GM12878 (cell line): ENCODE results near the gene CUEDC1. TPM values are rescaled to one million over a fixed set of nuclear protein-coding genes. Genes with fewer than 3 reads are reported as not detected.

Experiments
- ATF2 ChIP-seq: IDR thresholded peaks from 2 replicates; pipeline ENCODE4 v1.6.1; 2012; ENCODE audit warnings: low read length, inconsistent platforms
- ATF7 ChIP-seq: fragments of 450-650 bp; IDR thresholded peaks from 2 replicates; pipeline ENCODE4 v1.6.1; 2016; ENCODE audit warnings: low read depth, mild to moderate bottlenecking
- CHD2 ChIP-seq: IDR thresholded peaks from 2 replicates; pipeline ENCODE4 v1.6.1; 2011; ENCODE audit warnings: low read depth, low read length, improper control_type of control experiment, borderline replicate concordance
- E4F1 ChIP-seq: fragments of 450-650 bp; IDR thresholded peaks from 2 replicates; pipeline ENCODE4 v1.6.1; 2018; ENCODE audit warnings: borderline replicate concordance, mild to moderate bottlenecking; ENCODE audit not compliant: partially characterized antibody
- EED ChIP-seq: sonication (generic); IDR thresholded peaks from 2 replicates; pipeline ENCODE4 v1.6.1; 2016; ENCODE audit warnings: antibody characterized with exemption, low read depth
- ELK1 ChIP-seq: IDR thresholded peaks from 2 replicates; pipeline ENCODE4 v1.6.1; 2012; ENCODE audit warnings: low read depth, low read length, improper control_type of control experiment
- GABPA ChIP-seq: IDR thresholded peaks from 2 replicates; pipeline ENCODE4 v1.6.1; 2014; ENCODE audit warnings: antibody characterized with exemption, low read depth, mild to moderate bottlenecking, inconsistent platforms
- GATAD2B ChIP-seq: fragments of 450-650 bp; conservative IDR thresholded peaks from 2 replicates; pipeline ENCODE4 v1.6.1; 2017; ENCODE audit warnings: low read depth, mild to moderate bottlenecking, moderate library complexity
- HDGF ChIP-seq: fragments of 450-650 bp; IDR thresholded peaks from 2 replicates; pipeline ENCODE4 v1.6.1; 2016; ENCODE audit warnings: antibody characterized with exemption
- IKZF1 ChIP-seq: fragments of 450-650 bp; conservative IDR thresholded peaks from 2 replicates; pipeline ENCODE4 v1.6.1; 2017; ENCODE audit warnings: antibody characterized with exemption, mild to moderate bottlenecking
- KAT2A ChIP-seq: conservative IDR thresholded peaks from 2 replicates; pipeline ENCODE4 v1.6.1; 2011; ENCODE audit warnings: low read depth, low read length; ENCODE audit not compliant: control insufficient read depth
- KLF5 ChIP-seq: fragments of 450-650 bp; IDR thresholded peaks from 2 replicates; pipeline ENCODE4 v1.6.1; 2014; ENCODE audit warnings: mild to moderate bottlenecking; ENCODE audit not compliant: partially characterized antibody
- MEF2A ChIP-seq: IDR thresholded peaks from 2 replicates; pipeline ENCODE4 v1.6.1; 2011; ENCODE audit warnings: low read depth, mild to moderate bottlenecking, low read length, moderate library complexity; ENCODE audit not compliant: insufficient read depth
- MEF2B ChIP-seq: fragments of 450-650 bp; IDR thresholded peaks from 2 replicates; pipeline ENCODE4 v1.6.1; 2018; ENCODE audit warnings: mild to moderate bottlenecking, moderate library complexity; ENCODE audit not compliant: partially characterized antibody, poor library complexity, severe bottlenecking
- NKRF ChIP-seq: fragments of 450-650 bp; conservative IDR thresholded peaks from 2 replicates; pipeline ENCODE4 v1.6.1; 2017; ENCODE audit warnings: mild to moderate bottlenecking, moderate library complexity
- NR2F1 ChIP-seq: fragments of 450-650 bp; conservative IDR thresholded peaks from 2 replicates; pipeline ENCODE4 v1.6.1; 2017; ENCODE audit warnings: mild to moderate bottlenecking
- POLR2AphosphoS5 ChIP-seq: IDR thresholded peaks from 2 replicates; pipeline ENCODE4 v1.6.1; 2011; ENCODE audit warnings: mild to moderate bottlenecking, low read length, inconsistent platforms
- POU2F2 ChIP-seq: IDR thresholded peaks from 3 replicates; pipeline ENCODE4 v1.6.1; 2011; ENCODE audit warnings: low read depth, mild to moderate bottlenecking, low read length, borderline replicate concordance
- PRDM15 ChIP-seq: fragments of 450-650 bp; formaldehyde crosslinking; IDR thresholded peaks from 2 replicates; pipeline ENCODE4 v1.4.0; 2020; ENCODE audit warnings: mild to moderate bottlenecking, moderate library complexity
- TBL1XR1 ChIP-seq: IDR thresholded peaks from 2 replicates; pipeline ENCODE4 v1.6.1; 2012; ENCODE audit warnings: low read depth, low read length, improper control_type of control experiment
- TCF7 ChIP-seq: IDR thresholded peaks from 2 replicates; pipeline ENCODE4 v1.6.1; 2014; ENCODE audit warnings: antibody characterized with exemption, borderline replicate concordance
- polyA plus RNA-seq, 11 experiments: library from polyadenylated mRNA; depleted of rRNA in 4 of 11; unstranded in 6 of 11; stranded (reverse) in 5 of 11; fragments of >200 nt; fragmentation: Nextera tagmentation in 4 of 11; fragmentation: Illumina TruSeq in 1 of 11; extraction: Ambion mirVana in 4 of 11; extraction: Trizol in 1 of 11; gene quantifications; 1 replicate in 1 of 11; 2 replicates in 10 of 11; pipeline versions ENCODE4 v1.2.1 to v1.2.3, GENCODE V29; 2011 to 2016; ENCODE audit warnings: inconsistent platforms in 2 of 11, missing spikeins in 2 of 11, low read depth in 1 of 11
- total RNA-seq, 4 experiments: library from RNA; depleted of rRNA in 3 of 4; stranded (reverse); fragments of >200 nt in 3 of 4; fragmentation: Illumina TruSeq in 1 of 4; extraction: Trizol in 1 of 4; gene quantifications; 2 replicates each; pipeline versions ENCODE4 v1.2.1 to v1.2.3, GENCODE V29; 2013 to 2021

Gene CUEDC1
- total and polyA plus RNA-seq, 10 of the 15 experiments (the other 5 are each of a cell fraction or from before 2014, with no cell fraction given) = 0.24 to 7.4 (median 1.8) TPM

- TF ChIP-seq E4F1 = no peak
- peak; percentile 3; the same call in 1 of the 2 replicates for TF ChIP-seq HDGF
- TF ChIP-seq POU2F2 = no peak
- TF ChIP-seq ATF7 = peak; percentile 76
- no peak for TF ChIP-seq POLR2AphosphoS5
- no peak for TF ChIP-seq ELK1
- TF ChIP-seq NR2F1 = no peak
- TF ChIP-seq GABPA = 0 out of 2 replicates have a peak, but pooled peaks have one; percentile 12
- TF ChIP-seq NKRF = no peak
- peak; percentile 80 for TF ChIP-seq EED
- TF ChIP-seq KLF5 = no peak
- TF ChIP-seq TBL1XR1 = 0 out of 2 replicates have a peak, but pooled peaks have one; percentile 50
- 0 out of 2 replicates have a peak, but pooled peaks have one; percentile 70 for TF ChIP-seq GATAD2B
- TF ChIP-seq PRDM15 (CRISPR knock-in tag) = no peak
- no peak for TF ChIP-seq TCF7
- 0 out of 2 replicates have a peak, but pooled peaks have one; percentile 50 for TF ChIP-seq MEF2A
- TF ChIP-seq ATF2 = no peak
- 0 out of 2 replicates have a peak, but pooled peaks have one; percentile 49 for TF ChIP-seq CHD2
- TF ChIP-seq MEF2B = peak; percentile 88
- TF ChIP-seq KAT2A = no peak
- peak; percentile 86 for TF ChIP-seq IKZF1
Measured at GRCh38 chr17:57939797-57940196, 15.4 kb downstream of the CUEDC1 start (continued).
